Camera-type eye (tissue), 1 donor: ENCODE results near the gene SEL1L2. TPM values are rescaled to one million over a fixed set of nuclear protein-coding genes. Genes with fewer than 3 reads are reported as not detected.

ENCODE experiments used
- total RNA-seq: library from RNA; depleted of rRNA; stranded (reverse); fragments of >200 nt; gene quantifications from one replicate; pipeline ENCODE4 v1.2.3, GENCODE V29; 2014

SEL1L2 gene
- total RNA-seq, result 0.60 TPM

DNA sequence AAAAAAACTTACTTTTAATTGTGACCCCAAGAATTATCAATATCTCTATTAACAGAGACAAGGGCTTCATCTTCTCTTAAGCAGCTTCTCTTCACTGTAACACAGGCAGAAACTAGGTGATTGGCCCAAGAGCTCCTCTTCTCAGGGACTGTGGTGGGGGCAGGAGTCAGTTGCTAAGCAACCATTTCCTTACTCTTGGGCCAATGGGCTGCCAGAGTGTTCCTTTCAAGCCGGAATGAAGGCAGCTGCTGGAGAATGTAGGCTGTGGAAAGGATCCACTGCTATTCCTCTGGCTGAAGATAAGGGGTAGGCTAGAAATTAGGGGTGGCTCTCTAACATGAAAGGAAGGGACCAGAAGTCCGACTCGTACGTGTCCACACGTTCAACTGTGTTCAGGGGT lies at the start of gene SEL1L2:
TSS of gene SEL1L2 (minus strand) at position 150 of the 400 bp plus-strand sequence. CDS start at position 70, 80 bp downstream.

GRCh38 chr20:13995086-13995665 lies 4.8 kb upstream of the SEL1L2 start, which contains the start of gene MACROD2:
Gene MACROD2, plus strand, starts transcription at chr20:13995516.

Other genes with a start within 250 kb of the SEL1L2 start
- 28.8 TPM for gene ESF1, start 205.7 kb downstream of the SEL1L2 start, total RNA-seq
- 36.1 TPM for gene NDUFAF5, start 205.6 kb downstream of the SEL1L2 start, total RNA-seq
- 65.6 TPM for gene MACROD2, start 4.9 kb upstream of the SEL1L2 start, total RNA-seq